Measurements from ENCODE around the gene FBLN5. TPM values are rescaled to one million over a fixed set of nuclear protein-coding genes. Genes with fewer than 3 reads are reported as not detected.
A peak's percentile ranks its signal among the peaks of the same experiment; 100 is the strongest.

Gene FBLN5
- total and polyA plus RNA-seq, 8 donors, result 11.5 to 34.3 (median 22.0) TPM

DNA sequence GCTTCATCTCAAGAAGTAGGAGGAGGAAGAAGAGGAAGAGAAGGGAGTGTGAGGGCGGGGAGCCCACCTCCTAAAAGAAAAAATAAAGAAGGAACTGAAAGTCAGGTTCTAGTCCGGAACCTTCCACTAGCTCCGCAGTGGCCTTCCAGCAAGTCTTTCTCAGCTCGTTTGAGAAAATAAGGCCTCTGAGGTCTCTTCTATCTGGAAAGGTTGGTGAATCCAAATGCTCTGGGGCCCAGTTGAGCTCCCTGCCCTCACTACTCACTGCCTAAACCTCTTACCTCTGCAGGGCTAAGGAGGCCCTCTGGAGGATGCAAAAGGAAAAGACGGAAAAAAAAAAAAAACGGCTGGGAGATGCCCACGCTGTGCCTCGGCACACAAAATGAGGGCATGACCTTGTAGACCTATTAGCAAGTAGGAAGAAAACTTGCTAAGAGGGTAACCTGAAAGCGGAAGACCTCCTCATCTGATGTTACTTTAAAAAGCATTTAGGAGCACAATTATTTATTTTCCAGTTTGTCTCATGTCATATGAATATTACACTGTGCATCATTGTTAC lies 35.9 kb downstream of the FBLN5 start:
- no peak for FAIRE-seq
- peak; percentile 86 to 94 (median 92) for ATAC-seq
- Histone ChIP-seq H3K4me1 (peaks cover 4 to 13% (median 4%) of the 10 kb centered on the region in 3 donors), H3K27me3 (no peaks in the 10 kb centered on the region), H3K9me3 (no peaks in the 10 kb centered on the region), H3K27ac (peak overlapping the region in 2 of 4 donors; percentile 20 to 38), H3K4me3 (no peak overlapping the region), H3K36me3 (no peaks in the 10 kb centered on the region)
- DNase-seq, result peak in 4 of 6 donors; percentile 37 to 57 (median 54)
- intact Hi-C loops (cut with DNase I), result loop anchor here in 1 of 3 donors (5.0 kb wide), 1 partner anchor 264 kb away; no protein-coding TSS in a partner anchor
- WGBS, 2 donors, result 34 to 41% methylated on average over 9 of the region's 9 CpGs
- TF ChIP-seq, protein P1, sequence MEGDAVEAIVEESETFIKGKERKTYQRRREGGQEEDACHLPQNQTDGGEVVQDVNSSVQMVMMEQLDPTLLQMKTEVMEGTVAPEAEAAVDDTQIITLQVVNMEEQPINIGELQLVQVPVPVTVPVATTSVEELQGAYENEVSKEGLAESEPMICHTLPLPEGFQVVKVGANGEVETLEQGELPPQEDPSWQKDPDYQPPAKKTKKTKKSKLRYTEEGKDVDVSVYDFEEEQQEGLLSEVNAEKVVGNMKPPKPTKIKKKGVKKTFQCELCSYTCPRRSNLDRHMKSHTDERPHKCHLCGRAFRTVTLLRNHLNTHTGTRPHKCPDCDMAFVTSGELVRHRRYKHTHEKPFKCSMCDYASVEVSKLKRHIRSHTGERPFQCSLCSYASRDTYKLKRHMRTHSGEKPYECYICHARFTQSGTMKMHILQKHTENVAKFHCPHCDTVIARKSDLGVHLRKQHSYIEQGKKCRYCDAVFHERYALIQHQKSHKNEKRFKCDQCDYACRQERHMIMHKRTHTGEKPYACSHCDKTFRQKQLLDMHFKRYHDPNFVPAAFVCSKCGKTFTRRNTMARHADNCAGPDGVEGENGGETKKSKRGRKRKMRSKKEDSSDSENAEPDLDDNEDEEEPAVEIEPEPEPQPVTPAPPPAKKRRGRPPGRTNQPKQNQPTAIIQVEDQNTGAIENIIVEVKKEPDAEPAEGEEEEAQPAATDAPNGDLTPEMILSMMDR (IDR thresholded peaks at IDR 0.05), result peak in 2 of 4 donors; percentile 20 to 32

DNA sequence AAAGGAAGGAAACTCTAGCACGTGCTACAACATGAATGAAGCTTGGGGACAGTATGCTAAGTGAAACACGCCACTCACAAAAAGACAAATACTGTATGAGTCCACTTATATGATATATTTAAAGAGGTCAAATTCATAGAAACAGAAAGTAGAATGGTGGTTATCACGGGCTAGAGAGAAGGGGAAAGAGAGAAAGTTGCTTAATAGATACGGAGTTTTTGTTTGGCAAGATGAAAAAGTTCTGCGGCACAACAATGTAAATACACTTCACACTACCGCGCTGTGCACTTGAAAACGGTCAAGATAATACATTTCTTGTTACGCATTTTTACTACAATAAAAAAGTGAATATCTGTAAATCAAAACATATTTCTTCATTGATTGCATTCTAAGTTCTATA lies 37.3 kb downstream of the FBLN5 start:
- TF ChIP-seq, protein P1 (IDR thresholded peaks at IDR 0.05), result no peak
- DNase-seq (no peak), FAIRE-seq (no peak), ATAC-seq (no peak)
- 43 to 50% methylated on average over 9 of the region's 9 CpGs for WGBS, 2 donors
- Histone ChIP-seq H3K27me3 (no peaks in the 10 kb centered on the region), H3K27ac (no peak overlapping the region), H3K9me3 (no peaks in the 10 kb centered on the region), H3K36me3 (no peaks in the 10 kb centered on the region), H3K4me1 (peaks cover 14 to 24% (median 15%) of the 10 kb centered on the region in 3 donors), H3K4me3 (no peak overlapping the region)
- intact Hi-C loops (cut with DNase I), result loop anchor here in 1 of 3 donors (5.0 kb wide), 1 partner anchor 263 kb away; no protein-coding TSS in a partner anchor

DNA sequence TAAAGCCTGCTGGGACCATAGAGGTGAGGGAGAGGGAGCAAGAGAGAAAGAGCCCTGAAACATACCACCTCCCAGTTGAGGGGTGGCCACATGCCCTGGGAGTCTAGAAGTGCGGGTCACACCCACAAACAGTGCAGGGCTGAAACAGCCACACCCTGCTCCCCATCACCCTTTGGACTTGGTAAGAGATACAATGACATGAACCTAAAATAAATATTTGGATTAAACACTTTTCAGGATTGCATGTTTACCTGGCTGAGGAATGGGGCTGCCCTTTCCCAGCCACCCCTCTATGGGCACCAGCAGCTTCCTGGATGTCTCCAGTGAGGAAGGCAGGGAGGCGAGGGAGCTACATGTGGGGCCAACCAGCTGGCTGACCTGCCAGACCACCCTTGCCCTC lies 41.1 kb downstream of the FBLN5 start:
- 50 to 68% methylated on average over 2 of the region's 2 CpGs for WGBS, 2 donors
- ATAC-seq (peak in 3 of 4 donors; percentile 0 to 25 (median 14)), FAIRE-seq (no peak), DNase-seq (no peak)
- Histone ChIP-seq H3K27me3 (no peaks in the 10 kb centered on the region), H3K4me1 (peaks cover 38 to 49% (median 40%) of the 10 kb centered on the region in 3 donors), H3K4me3 (no peak overlapping the region), H3K9me3 (no peaks in the 10 kb centered on the region), H3K27ac (peak overlapping the region; percentile 64 to 80 (median 74)), H3K36me3 (no peaks in the 10 kb centered on the region)
- TF ChIP-seq, protein P1 (IDR thresholded peaks at IDR 0.05), result no peak
- intact Hi-C loops (cut with DNase I), result no loop called here

DNA sequence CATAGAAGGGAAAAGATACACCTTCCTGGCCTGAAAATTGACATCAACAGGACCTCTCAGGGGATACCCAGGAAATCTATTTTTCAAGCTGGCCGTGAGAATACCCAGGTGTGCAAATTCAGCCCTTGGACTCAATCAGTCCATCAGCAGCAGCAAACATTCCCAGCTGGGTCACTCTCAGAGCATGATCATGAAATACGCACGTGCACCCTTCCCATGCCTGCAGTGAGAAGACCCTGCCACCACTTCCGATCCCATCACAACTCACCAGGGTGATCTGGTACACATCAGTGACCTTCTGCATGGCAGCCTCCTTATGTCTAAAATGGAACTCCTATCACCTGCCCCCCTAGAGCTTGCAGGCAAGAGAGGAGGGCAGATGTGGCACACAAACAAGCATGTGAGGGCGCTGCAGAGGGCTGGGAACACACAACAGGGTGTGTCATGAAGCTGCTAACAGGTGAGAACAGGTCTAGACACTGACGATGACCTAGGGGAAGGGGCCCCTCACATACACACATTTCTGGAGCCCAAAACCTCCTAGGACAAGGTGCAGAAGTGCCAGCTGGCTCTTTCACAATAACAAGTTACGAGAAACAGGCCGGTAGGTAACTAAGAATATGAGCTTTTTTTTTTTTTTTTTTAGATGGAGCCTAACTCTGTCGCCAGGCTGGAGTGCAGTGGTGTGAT lies 42.4 kb downstream of the FBLN5 start:
- 43 to 50% methylated on average over 9 of the region's 9 CpGs for WGBS, 2 donors
- ATAC-seq, result peak; percentile 79 to 89 (median 86)
- peaks cover 50 to 60% (median 53%) of the 10 kb centered on the region in 3 donors for H3K4me1 ChIP-seq

More for the DNA sequence above, 42.4 kb downstream of the FBLN5 start:
- DNase-seq, result peak in 5 of 6 donors; percentile 63 to 95 (median 89)
- Histone ChIP-seq H3K9me3 (no peaks in the 10 kb centered on the region), H3K27ac (peak overlapping the region; percentile 64 to 80 (median 74)), H3K27me3 (no peaks in the 10 kb centered on the region), H3K36me3 (no peaks in the 10 kb centered on the region), H3K4me3 (no peak overlapping the region)
- FAIRE-seq, result no peak
- intact Hi-C loops (cut with DNase I), result no loop called here
- TF ChIP-seq, protein P1 (IDR thresholded peaks at IDR 0.05), result no peak
